Measurements from ENCODE around the gene RPS6KA2. TPM values are rescaled to one million over a fixed set of nuclear protein-coding genes. Genes with fewer than 3 reads are reported as not detected.

The RPS6KA2 gene
- polyA plus RNA-seq, 1 experiment, result 70.9 TPM

GRCh38 chr6:166534658-166535406 lies 92.2 kb downstream of the RPS6KA2 start:
- Histone ChIP-seq H3K4me3 (ENCODE audit: low read depth, low read length) (no peak overlapping the region), H3K27ac (ENCODE audit: low read depth, low read length) (no peak overlapping the region), H3K27me3 (ENCODE audit: control insufficient read depth, insufficient read depth, low read length) (no peaks in the 10 kb centered on the region), H3K9me3 (ENCODE audit: control insufficient read depth, insufficient read depth, low read length) (no peaks in the 10 kb centered on the region; the same call in 1 of the 2 replicates)
- CTCF ChIA-PET, result no interaction called here
- TF ChIP-seq, protein P1, sequence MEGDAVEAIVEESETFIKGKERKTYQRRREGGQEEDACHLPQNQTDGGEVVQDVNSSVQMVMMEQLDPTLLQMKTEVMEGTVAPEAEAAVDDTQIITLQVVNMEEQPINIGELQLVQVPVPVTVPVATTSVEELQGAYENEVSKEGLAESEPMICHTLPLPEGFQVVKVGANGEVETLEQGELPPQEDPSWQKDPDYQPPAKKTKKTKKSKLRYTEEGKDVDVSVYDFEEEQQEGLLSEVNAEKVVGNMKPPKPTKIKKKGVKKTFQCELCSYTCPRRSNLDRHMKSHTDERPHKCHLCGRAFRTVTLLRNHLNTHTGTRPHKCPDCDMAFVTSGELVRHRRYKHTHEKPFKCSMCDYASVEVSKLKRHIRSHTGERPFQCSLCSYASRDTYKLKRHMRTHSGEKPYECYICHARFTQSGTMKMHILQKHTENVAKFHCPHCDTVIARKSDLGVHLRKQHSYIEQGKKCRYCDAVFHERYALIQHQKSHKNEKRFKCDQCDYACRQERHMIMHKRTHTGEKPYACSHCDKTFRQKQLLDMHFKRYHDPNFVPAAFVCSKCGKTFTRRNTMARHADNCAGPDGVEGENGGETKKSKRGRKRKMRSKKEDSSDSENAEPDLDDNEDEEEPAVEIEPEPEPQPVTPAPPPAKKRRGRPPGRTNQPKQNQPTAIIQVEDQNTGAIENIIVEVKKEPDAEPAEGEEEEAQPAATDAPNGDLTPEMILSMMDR (IDR thresholded peaks at IDR 0.05; ENCODE audit: low read depth, low read length), result no peak
- POLR2A ChIA-PET, result no interaction called here
- no peak for DNase-seq (ENCODE audit: low read depth, low spot score)

DNA sequence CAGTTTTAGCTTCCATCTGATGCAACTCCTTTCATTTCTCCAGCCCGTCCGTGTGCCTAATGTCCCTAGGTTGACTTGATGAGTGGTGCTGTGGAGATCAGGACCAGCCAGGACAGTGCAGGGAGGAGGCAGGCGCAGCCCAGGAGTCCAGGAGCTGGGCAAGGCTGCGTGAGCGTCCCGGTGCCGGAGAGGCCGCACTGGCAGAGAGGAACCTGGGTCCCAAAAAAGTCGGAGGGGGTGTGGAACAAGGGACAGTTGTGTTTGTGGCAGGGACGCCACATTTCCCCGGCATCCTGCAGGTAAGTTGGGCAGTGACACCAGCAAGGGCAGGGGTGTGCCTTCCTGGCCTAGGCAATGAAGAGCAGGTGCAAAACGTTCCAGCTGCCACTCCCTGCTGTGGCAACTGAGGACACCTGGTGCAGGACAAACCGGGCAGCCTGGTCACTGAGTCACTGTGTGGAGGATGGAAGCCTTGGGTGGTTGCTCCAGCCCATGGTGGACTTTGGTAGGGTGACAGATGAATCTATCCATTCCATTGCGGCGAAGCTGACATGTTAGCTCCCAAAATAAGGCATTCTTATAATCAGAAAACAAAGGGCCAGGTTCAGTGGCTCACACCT lies 93.7 kb downstream of the RPS6KA2 start:
- Histone ChIP-seq H3K27me3 (ENCODE audit: control insufficient read depth, insufficient read depth, low read length) (no peaks in the 10 kb centered on the region), H3K27ac (ENCODE audit: low read depth, low read length) (no peak overlapping the region), H3K4me3 (ENCODE audit: low read depth, low read length) (no peak overlapping the region), H3K9me3 (ENCODE audit: control insufficient read depth, insufficient read depth, low read length) (no peaks in the 10 kb centered on the region; the same call in 1 of the 2 replicates)
- ChIA-PET CTCF (no interaction called here), POLR2A (no interaction called here)
- DNase-seq (ENCODE audit: low read depth, low spot score), result no peak
- TF ChIP-seq, protein P1 (IDR thresholded peaks at IDR 0.05; ENCODE audit: low read depth, low read length), result no peak

DNA sequence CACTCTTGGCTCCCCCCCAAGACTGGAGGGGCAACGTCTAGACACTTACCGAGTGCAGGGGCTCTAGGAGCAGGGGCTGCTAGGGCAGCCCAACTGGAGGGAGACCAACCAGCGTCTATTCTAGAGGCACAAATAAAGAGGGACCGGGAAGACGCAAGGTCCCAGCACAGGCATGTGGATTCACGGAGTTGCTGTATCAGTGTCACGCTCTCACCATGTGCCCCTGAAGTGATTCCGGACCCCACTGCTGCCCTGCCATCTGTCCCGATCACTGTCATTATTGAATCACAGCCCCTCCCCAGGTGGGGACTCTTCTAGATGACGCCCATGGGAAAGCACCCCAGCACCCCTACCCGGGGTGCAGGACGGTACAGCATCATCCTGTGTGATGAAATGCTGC lies 94.7 kb downstream of the RPS6KA2 start:
- TF ChIP-seq, protein P1 (IDR thresholded peaks at IDR 0.05; ENCODE audit: low read depth, low read length), result no peak
- CTCF ChIA-PET, result no interaction called here
- Histone ChIP-seq H3K4me3 (ENCODE audit: low read depth, low read length) (no peak overlapping the region), H3K9me3 (ENCODE audit: control insufficient read depth, insufficient read depth, low read length) (no peaks in the 10 kb centered on the region; the same call in 1 of the 2 replicates), H3K27me3 (ENCODE audit: control insufficient read depth, insufficient read depth, low read length) (no peaks in the 10 kb centered on the region), H3K27ac (ENCODE audit: low read depth, low read length) (no peak overlapping the region)
- no peak for DNase-seq (ENCODE audit: low read depth, low spot score)
- POLR2A ChIA-PET, result no interaction called here

DNA sequence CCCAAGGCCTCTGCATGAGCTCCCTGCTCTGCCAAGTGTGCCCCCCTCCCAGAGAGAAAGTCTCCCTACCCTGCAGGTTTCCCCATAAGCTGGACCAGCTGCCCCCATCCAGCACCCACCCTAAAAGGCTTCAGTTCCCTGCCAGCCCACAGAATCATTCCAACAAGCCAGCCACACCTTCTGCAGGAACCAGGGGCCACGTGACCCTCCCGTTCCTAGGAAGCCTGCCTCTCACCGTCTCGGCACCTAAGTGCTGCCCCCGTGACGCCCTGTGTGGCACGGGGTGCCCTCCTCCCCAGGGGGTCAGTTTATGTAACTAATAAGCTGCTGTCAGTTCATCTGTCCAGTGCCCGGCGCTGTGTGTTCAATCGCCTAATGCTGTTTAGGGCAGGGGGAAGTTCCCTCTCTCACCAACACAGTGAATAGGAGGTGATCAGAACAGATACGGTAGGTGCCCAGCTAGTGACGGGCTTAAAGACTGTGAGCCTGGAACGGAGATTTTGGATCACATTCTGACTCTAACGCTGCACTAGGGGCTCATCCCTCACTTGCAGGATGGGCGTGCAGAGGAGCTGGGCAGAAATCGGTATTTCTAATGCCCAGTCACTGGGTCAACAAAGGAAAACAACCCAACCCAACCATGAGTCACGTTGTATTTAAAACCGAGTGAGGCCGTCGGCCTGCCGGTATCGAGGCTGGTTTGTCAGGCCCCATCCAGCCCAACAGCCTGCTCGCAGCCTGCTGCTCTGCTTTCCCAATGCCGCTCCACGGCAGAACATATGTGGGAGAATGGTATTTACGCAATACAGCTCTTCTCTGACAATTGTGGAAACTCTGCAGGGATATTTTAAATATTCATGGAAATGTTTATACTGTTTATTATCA lies 96.6 kb downstream of the RPS6KA2 start:
- Histone ChIP-seq H3K9me3 (ENCODE audit: control insufficient read depth, insufficient read depth, low read length) (no peaks in the 10 kb centered on the region; the same call in 1 of the 2 replicates), H3K27me3 (ENCODE audit: control insufficient read depth, insufficient read depth, low read length) (no peaks in the 10 kb centered on the region), H3K4me3 (ENCODE audit: low read depth, low read length) (no peak overlapping the region), H3K27ac (ENCODE audit: low read depth, low read length) (no peak overlapping the region)
- TF ChIP-seq, protein P1 (IDR thresholded peaks at IDR 0.05; ENCODE audit: low read depth, low read length), result no peak
- CTCF ChIA-PET, result interaction anchor here (0.9 kb wide), 1 partner anchor 23 kb away, joined by 3 read pairs; no protein-coding TSS in a partner anchor
- POLR2A ChIA-PET, result no interaction called here
- DNase-seq (ENCODE audit: low read depth, low spot score), result no peak

Measured in AG04450 (cell line).